Left lung (tissue), 10 donors: ENCODE data around the gene PDZD7. TPM values are rescaled to one million over a fixed set of nuclear protein-coding genes. Genes with fewer than 3 reads are reported as not detected.

Source experiments
- ATAC-seq: fragments of 200-7000 bp; cut with Tn5 transposase; one replicate; pipeline ENCODE4 v1.9.1; 2020; ENCODE audit warnings: moderate library complexity
- DNase-seq, 4 donors: peaks; one replicate each; pipeline ENCODE4 v3.0.0-alpha.2; 2013 to 2020
- H3K27ac ChIP-seq, 2 donors: fragments of 200-600 bp; sonication (generic) in 1 of 2; one replicate each; pipeline versions ENCODE4 v1.5.0 to v1.8.0; 2020 to 2021
- H3K27me3 ChIP-seq, 2 donors: fragments of 200-600 bp; sonication (generic) in 1 of 2; one replicate each; pipeline versions ENCODE4 v1.5.0 to v1.8.0; 2020 to 2021
- H3K36me3 ChIP-seq, 2 donors: fragments of 200-600 bp; sonication (generic) in 1 of 2; one replicate each; pipeline versions ENCODE4 v1.5.0 to v1.8.0; 2020 to 2021
- H3K4me1 ChIP-seq, 2 donors: fragments of 200-600 bp; one replicate each; pipeline ENCODE4 v1.8.0; 2021
- H3K4me3 ChIP-seq, 2 donors: fragments of 200-600 bp; sonication (generic) in 1 of 2; one replicate each; pipeline versions ENCODE4 v1.5.0 to v1.8.0; 2020 to 2021; ENCODE audit warnings: mild to moderate bottlenecking in 1 of 2
- H3K9me3 ChIP-seq, 2 donors: fragments of 200-600 bp; sonication (generic) in 1 of 2; one replicate each; pipeline versions ENCODE4 v1.5.0 to v1.8.0; 2020 to 2021
- intact Hi-C, 2 donors: fragments of 100-400 bp; cut with DNase I; formaldehyde crosslinking; loops; one replicate each; pipeline versions ENCODE4 v1.11.2 to v1.14.2; 2022
- polyA plus RNA-seq, 6 donors: library from polyadenylated mRNA; unstranded; fragments of 120-200 nt; gene quantifications; one replicate each; pipeline ENCODE4 v1.2.1, GENCODE V29; 2013; ENCODE audit not compliant: insufficient read length in 6 of 6
- total RNA-seq, 2 donors: library from RNA; stranded (reverse); fragmentation: NEBNext Ultra II Directional; extraction: Animal tissue kit (Norgen Biotek cat#: 25700); gene quantifications; one replicate each; pipeline ENCODE4 v1.2.1, GENCODE V29; 2021
- TF ChIP-seq, protein P1 (sequence below), 2 donors: fragments of 200-600 bp; sonication (generic) in 1 of 2; IDR thresholded peaks; one replicate each; pipeline versions ENCODE4 v1.5.0 to v1.8.0; 2021; ENCODE audit warnings: antibody characterized with exemption in 2 of 2
- donor health status: DM: no; HTN: yes; CAD: no.
- donor health status: DM: no; HTN: no; CAD: no.

The PDZD7 gene
- total and polyA plus RNA-seq, 8 donors, result 0.41 to 0.96 (median 0.71) TPM

DNA sequence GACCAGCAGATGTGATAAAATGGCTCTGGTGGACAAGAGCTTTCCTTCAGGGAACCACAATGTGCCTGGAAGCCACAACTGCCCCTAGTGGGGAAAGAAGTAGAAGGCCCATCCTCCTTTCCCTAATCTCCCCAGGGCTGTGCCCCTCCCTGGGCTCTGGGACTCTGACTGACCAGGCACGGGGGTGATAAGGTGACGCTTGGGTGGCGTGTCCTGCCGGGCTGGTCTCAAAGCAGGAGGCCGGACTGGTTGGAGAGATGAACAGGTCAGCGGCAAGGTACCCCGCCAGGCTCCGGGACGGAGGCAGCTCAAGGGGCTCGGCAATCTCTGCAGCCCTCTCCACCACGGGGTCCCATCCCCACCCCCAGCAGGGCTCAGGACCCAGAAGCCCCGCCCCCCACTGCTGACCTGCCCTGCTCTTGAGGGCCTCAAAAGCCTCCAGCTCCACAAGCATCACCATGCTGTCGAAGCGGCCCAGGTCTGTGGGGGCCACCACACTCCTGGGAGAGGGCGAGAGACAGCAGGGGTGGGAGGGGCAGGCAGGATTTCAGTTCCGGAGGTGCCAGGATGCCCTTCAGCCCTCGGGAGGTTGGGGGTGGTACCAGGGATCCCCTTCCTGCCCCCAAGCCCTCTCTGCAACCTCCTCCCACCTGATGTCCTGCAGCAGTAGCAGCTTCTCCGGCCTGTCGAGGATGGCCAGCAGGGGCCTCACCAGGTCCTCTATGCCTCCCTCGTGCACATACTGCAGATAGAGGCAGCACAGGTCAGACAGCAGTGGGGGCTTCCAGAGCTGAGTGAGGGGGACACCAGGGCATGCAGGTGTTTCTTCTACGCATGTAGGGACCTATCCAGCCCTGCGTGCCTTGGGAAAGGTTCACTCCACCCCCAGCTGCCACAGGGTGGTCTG lies 19.2 kb downstream of the PDZD7 start:
- no peak overlapping the region for H3K4me3 ChIP-seq
- peaks cover 0 to 8% of the 10 kb centered on the region in 2 donors for H3K27me3 ChIP-seq
- peak overlapping the region; percentile 26 to 62 for H3K27ac ChIP-seq
- peaks cover 0 to 7% of the 10 kb centered on the region in 2 donors for H3K36me3 ChIP-seq
- H3K4me1 ChIP-seq, result peaks cover 4 to 34% of the 10 kb centered on the region in 2 donors
- H3K9me3 ChIP-seq, result no peaks in the 10 kb centered on the region
- no peak for ATAC-seq
- no peak for DNase-seq
- intact Hi-C loops, result no loop called here
- TF ChIP-seq, protein P1, sequence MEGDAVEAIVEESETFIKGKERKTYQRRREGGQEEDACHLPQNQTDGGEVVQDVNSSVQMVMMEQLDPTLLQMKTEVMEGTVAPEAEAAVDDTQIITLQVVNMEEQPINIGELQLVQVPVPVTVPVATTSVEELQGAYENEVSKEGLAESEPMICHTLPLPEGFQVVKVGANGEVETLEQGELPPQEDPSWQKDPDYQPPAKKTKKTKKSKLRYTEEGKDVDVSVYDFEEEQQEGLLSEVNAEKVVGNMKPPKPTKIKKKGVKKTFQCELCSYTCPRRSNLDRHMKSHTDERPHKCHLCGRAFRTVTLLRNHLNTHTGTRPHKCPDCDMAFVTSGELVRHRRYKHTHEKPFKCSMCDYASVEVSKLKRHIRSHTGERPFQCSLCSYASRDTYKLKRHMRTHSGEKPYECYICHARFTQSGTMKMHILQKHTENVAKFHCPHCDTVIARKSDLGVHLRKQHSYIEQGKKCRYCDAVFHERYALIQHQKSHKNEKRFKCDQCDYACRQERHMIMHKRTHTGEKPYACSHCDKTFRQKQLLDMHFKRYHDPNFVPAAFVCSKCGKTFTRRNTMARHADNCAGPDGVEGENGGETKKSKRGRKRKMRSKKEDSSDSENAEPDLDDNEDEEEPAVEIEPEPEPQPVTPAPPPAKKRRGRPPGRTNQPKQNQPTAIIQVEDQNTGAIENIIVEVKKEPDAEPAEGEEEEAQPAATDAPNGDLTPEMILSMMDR (IDR thresholded peaks at IDR 0.05), result no peak

DNA sequence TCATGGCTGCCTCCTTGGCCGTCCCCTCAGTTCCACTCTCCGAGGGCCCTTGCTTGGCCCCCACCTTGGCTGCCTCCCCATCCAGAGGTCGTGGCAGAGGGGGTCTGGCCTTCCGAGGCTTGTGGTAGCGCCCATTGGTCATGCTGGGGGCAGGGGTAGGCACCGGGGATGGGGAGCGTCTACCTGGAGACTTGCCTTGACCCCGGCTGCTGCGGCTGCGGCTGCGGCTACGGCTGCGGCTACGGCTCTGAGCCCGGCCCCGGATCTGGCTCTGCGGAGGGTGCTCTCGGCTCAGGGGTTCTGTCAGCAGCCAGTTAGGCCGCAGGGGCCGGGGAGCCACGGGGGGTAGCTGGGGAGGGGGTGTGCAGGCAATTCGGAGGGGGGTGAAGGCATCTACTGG lies 20.6 kb downstream of the PDZD7 start:
- H3K27me3 ChIP-seq, result no peaks in the 10 kb centered on the region
- DNase-seq (no peak), ATAC-seq (no peak)
- TF ChIP-seq, protein P1 (IDR thresholded peaks at IDR 0.05), result no peak
- no peak overlapping the region for H3K4me3 ChIP-seq
- H3K27ac ChIP-seq, result no peak overlapping the region
- no peaks in the 10 kb centered on the region for H3K9me3 ChIP-seq
- H3K36me3 ChIP-seq, result peaks cover under 1 to 22% of the 10 kb centered on the region in 2 donors
- intact Hi-C loops, result no loop called here
- peaks cover 4 to 34% of the 10 kb centered on the region in 2 donors for H3K4me1 ChIP-seq

DNA sequence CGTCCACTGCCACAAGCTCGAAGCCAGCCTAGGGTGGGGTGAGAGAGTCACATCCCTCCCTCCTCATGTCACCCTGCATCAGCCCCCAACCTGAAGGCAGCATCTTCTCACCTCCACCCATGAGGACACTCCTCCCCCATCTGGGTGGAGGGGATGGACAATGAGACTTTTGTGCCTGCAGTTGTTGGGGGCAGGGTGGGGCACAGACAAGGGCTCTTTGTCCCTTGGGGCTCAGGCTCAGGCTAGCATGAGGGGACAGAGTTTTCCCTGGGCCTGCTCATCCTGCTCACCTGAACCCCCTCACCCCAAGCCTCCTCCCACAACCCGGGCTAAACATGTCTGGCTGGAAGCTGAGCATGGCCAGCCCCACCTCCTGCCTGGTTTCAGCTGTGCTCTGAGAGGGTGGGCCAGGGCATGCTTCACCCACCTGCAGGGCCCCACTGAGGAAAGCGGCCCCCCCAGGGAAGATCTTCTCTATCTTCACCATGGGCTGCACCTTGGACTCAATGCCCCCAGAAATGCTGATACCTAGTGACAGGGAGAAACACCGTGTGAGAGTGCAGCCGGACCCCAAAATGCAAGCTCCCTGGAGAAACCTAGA lies 22.0 kb downstream of the PDZD7 start:
- Histone ChIP-seq H3K9me3 (no peaks in the 10 kb centered on the region), H3K4me3 (no peak overlapping the region), H3K27ac (no peak overlapping the region), H3K36me3 (peaks cover 3 to 36% of the 10 kb centered on the region in 2 donors), H3K4me1 (peaks cover 4 to 28% of the 10 kb centered on the region in 2 donors), H3K27me3 (no peaks in the 10 kb centered on the region)
- intact Hi-C loops, result no loop called here
- ATAC-seq, result no peak
- TF ChIP-seq, protein P1 (IDR thresholded peaks at IDR 0.05), result no peak
- DNase-seq, result no peak

DNA sequence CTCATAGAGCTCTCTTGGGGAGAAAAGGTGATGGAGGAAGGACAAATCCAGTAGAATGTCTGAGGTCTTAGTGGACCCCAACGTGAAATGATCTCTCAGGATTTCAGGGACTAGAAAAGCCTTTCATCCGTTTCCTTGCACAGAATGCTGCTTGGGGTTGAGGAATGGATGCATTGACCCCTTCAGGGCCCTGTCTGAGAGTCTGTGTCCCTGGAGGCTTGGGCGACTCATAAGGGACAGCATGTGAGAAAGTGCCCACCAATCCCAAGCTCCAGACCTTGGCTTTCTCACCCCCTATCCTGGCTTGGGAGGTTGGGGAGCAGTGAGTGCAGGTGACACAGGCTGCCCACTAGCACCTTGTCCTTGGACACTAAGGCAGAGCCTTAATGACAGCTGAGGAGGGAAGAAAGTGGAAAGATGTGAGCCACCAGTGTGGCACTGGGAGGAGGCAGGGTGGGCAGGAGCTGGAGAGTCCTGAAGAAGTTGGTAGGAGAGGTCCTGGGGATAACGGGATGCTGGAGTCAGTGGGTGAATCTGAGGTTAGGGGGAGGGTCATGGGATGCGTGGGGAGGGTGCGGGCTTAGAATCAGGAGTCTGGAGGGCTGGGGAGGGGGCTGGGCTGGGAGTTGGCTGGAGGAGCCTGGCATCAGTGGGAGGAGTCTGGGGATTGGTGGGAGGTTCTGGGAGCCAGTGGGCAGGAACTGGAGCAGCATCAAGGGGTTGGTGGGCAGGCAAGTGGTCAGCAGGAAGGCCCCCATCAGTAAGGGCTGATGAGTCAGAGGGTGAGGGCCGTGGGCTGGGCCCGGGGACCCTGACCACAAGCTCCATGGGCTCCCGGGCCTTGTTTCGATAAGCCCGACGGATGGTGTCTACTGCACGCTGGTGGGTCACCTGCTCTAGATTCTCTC lies 22.8 kb downstream of the PDZD7 start:
- H3K9me3 ChIP-seq, result no peaks in the 10 kb centered on the region
- no peak overlapping the region for H3K27ac ChIP-seq
- H3K27me3 ChIP-seq, result no peaks in the 10 kb centered on the region
- H3K4me3 ChIP-seq, result no peak overlapping the region
- DNase-seq, result no peak
- H3K36me3 ChIP-seq, result peaks cover 3 to 43% of the 10 kb centered on the region in 2 donors
- intact Hi-C loops, result no loop called here
- TF ChIP-seq, protein P1 (IDR thresholded peaks at IDR 0.05), result no peak
- ATAC-seq, result no peak
- H3K4me1 ChIP-seq, result peaks cover 3 to 21% of the 10 kb centered on the region in 2 donors
